ENCODE data around the gene SRBD1.

GRCh38 chr2:45373534-45373933 lies 237.5 kb downstream of the SRBD1 start:
- TF ChIP-seq CTCF (IDR thresholded peaks at IDR 0.05) (no peak), POLR2A (IDR thresholded peaks at IDR 0.05) (no peak)

Data from stomach (tissue), 4 donors.